Smooth muscle cell (in vitro differentiated cells): ENCODE data around the gene CD244. TPM values are rescaled to one million over a fixed set of nuclear protein-coding genes. Genes with fewer than 3 reads are reported as not detected.

Source experiments
- DNase-seq: peaks from one replicate; lab custom pipeline; 2025; ENCODE audit not compliant: unreplicated experiment; lab: John Stamatoyannopoulos, UW
- H2AFZ ChIP-seq: fragments of 200-600 bp; sonication (generic); 2 replicates; pipeline ENCODE4 v1.6.0; 2016; ENCODE audit warnings: antibody characterized with exemption, low read depth, mild to moderate bottlenecking
- H3F3A ChIP-seq: fragments of 200-600 bp; sonication (generic); 2 replicates; pipeline ENCODE4 v1.6.0; 2017; ENCODE audit warnings: antibody characterized with exemption, low read depth
- H3K27ac ChIP-seq: fragments of 200-600 bp; sonication (generic); 2 replicates; pipeline ENCODE4 v1.5.1; 2016; ENCODE audit warnings: low read depth, mild to moderate bottlenecking
- H3K27me3 ChIP-seq: fragments of 200-600 bp; sonication (generic); 2 replicates; pipeline ENCODE4 v1.6.1; 2016; ENCODE audit warnings: low read depth, mild to moderate bottlenecking
- H3K36me3 ChIP-seq: fragments of 200-600 bp; sonication (generic); 2 replicates; pipeline ENCODE4 v1.5.1; 2016; ENCODE audit warnings: low read depth
- H3K4me1 ChIP-seq: fragments of 200-600 bp; sonication (generic); 2 replicates; pipeline ENCODE4 v1.5.1; 2016; ENCODE audit warnings: low read depth
- H3K4me2 ChIP-seq: fragments of 200-600 bp; sonication (generic); 2 replicates; pipeline ENCODE4 v1.6.0; 2016; ENCODE audit warnings: mild to moderate bottlenecking
- H3K4me3 ChIP-seq: fragments of 200-600 bp; sonication (generic); 2 replicates; pipeline ENCODE4 v1.5.1; 2016; ENCODE audit warnings: mild to moderate bottlenecking
- H3K79me2 ChIP-seq: fragments of 200-600 bp; sonication (generic); 2 replicates; pipeline ENCODE4 v1.6.0; 2016; ENCODE audit warnings: low read depth, mild to moderate bottlenecking
- H3K9ac ChIP-seq: fragments of 200-600 bp; sonication (generic); 2 replicates; pipeline ENCODE4 v1.6.0; 2016; ENCODE audit warnings: low read depth
- H3K9me3 ChIP-seq: fragments of 200-600 bp; sonication (generic); replicated peaks from 2 replicates; pipeline ENCODE4 v1.5.1; 2016; ENCODE audit warnings: low read depth
- H4K20me1 ChIP-seq: fragments of 200-600 bp; sonication (generic); 2 replicates; pipeline ENCODE4 v1.6.0; 2016; ENCODE audit warnings: low read depth
- WGBS: methylation state at CpG from one replicate; pipeline ENCODE4 v1.1.7; 2016; ENCODE audit warnings: low lambda C conversion rate; 5-methylcytosine and 5-hydroxymethylcytosine counted together
- polyA plus RNA-seq: library from polyadenylated mRNA; unstranded; fragments of >200 nt; fragmentation: Nextera tagmentation; extraction: Ambion mirVana; gene quantifications from 2 replicates; pipeline ENCODE4 v1.2.1, GENCODE V29; 2016
- total RNA-seq: library from RNA; depleted of rRNA; stranded (reverse); fragments of >200 nt; gene quantifications from 2 replicates; pipeline ENCODE4 v1.2.3, GENCODE V29; 2014
- TF ChIP-seq, protein P1 (sequence below): fragments of 200-600 bp; sonication (generic); IDR thresholded peaks from 2 replicates; pipeline ENCODE4 v1.5.1; 2017; ENCODE audit warnings: borderline replicate concordance, mild to moderate bottlenecking, antibody characterized with exemption; ENCODE audit not compliant: insufficient read depth, poor library complexity, severe bottlenecking

The CD244 gene
- total and polyA plus RNA-seq, 2 experiments from 2014 or later = 0.99 TPM; not detected in 1

DNA sequence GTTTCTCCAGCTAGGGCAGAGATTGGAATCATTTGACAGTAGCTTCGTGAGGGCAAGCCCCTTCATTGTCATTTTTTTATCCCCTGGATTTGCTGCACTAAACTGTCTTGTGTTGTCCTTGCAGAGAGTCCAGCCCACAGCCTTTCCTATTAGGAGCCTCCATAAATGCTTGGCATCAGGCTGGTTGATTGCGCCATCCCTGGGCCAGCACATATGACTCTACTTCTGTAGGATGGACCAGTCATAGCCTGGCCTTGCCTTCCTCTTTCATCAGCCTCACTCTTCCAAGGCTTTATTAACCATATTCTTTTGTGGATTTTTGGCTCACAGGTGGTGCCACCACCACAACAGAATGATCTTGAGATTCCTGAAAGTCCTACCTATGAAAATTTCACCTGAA is 35.3 kb downstream of the CD244 start:
- no peaks in the 10 kb centered on the region for H3K27me3 ChIP-seq
- H3F3A ChIP-seq = no peaks in the 10 kb centered on the region
- no peaks in the 10 kb centered on the region for H3K9me3 ChIP-seq
- H3K36me3 ChIP-seq = no peaks in the 10 kb centered on the region
- no peak overlapping the region for H2AFZ ChIP-seq
- no peak for DNase-seq
- H3K4me3 ChIP-seq = no peak overlapping the region
- no peaks in the 10 kb centered on the region for H3K79me2 ChIP-seq
- no peak overlapping the region for H3K27ac ChIP-seq
- no peaks in the 10 kb centered on the region for H3K4me1 ChIP-seq
- 95% methylated on average over 2 of the region's 2 CpGs for WGBS
- H4K20me1 ChIP-seq = no peaks in the 10 kb centered on the region
- H3K9ac ChIP-seq = no peak overlapping the region
- no peak overlapping the region for H3K4me2 ChIP-seq
- TF ChIP-seq, protein P1, sequence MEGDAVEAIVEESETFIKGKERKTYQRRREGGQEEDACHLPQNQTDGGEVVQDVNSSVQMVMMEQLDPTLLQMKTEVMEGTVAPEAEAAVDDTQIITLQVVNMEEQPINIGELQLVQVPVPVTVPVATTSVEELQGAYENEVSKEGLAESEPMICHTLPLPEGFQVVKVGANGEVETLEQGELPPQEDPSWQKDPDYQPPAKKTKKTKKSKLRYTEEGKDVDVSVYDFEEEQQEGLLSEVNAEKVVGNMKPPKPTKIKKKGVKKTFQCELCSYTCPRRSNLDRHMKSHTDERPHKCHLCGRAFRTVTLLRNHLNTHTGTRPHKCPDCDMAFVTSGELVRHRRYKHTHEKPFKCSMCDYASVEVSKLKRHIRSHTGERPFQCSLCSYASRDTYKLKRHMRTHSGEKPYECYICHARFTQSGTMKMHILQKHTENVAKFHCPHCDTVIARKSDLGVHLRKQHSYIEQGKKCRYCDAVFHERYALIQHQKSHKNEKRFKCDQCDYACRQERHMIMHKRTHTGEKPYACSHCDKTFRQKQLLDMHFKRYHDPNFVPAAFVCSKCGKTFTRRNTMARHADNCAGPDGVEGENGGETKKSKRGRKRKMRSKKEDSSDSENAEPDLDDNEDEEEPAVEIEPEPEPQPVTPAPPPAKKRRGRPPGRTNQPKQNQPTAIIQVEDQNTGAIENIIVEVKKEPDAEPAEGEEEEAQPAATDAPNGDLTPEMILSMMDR = no peak

DNA sequence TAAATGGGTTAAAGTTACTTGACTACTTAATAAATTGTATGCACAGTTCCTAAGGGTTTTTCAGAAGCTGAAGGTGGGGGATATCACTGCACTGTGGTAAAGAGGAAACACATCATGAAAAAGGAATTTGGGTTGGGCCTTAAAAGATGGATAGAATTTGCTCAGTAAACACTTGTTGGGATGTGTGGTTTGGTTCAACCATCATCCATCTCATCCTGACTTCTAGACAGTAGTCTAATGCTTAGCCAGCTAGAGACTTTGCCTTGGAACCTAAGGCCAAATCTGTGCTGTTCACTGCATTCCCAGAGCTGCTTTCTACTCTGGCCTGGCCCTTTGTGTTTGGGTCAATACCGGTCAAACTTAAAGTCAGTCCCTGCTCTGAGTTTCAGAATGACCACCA is 36.1 kb downstream of the CD244 start:
- WGBS = 87% methylated on average over 1 of the region's 1 CpG

DNA sequence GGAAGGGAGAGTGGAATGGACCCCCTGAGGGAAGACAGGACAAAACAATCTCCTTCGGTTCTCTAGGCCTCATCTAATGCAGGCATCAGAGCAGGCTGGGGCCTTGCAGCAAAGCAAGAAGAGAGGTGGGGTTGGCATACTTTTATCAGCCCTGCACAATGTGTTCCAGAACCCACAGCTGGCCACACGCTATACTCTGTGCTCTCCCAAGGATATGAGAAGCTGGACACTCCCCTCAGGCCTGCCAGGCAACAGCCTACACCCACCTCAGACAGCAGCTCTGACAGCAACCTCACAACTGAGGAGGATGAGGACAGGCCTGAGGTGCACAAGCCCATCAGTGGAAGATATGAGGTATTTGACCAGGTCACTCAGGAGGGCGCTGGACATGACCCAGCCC is 39.4 kb downstream of the CD244 start:
- H3K79me2 ChIP-seq = no peaks in the 10 kb centered on the region
- no peaks in the 10 kb centered on the region for H3K27me3 ChIP-seq
- no peak overlapping the region for H3K9ac ChIP-seq
- H2AFZ ChIP-seq = no peak overlapping the region
- no peak overlapping the region for H3K27ac ChIP-seq
- no peak for DNase-seq
- H4K20me1 ChIP-seq = no peaks in the 10 kb centered on the region
- H3K4me1 ChIP-seq = peaks cover 1% of the 10 kb centered on the region
- H3K36me3 ChIP-seq = no peaks in the 10 kb centered on the region
- 84% methylated on average over 3 of the region's 3 CpGs for WGBS
- TF ChIP-seq, protein P1 = no peak
- no peak overlapping the region for H3K4me3 ChIP-seq
- H3K4me2 ChIP-seq = no peak overlapping the region
- no peaks in the 10 kb centered on the region for H3K9me3 ChIP-seq
- no peaks in the 10 kb centered on the region for H3F3A ChIP-seq

More for the DNA sequence above, 36.1 kb downstream of the CD244 start:
- Histone ChIP-seq H3K79me2 (no peaks in the 10 kb centered on the region), H3F3A (no peaks in the 10 kb centered on the region), H3K4me2 (no peak overlapping the region), H3K4me3 (no peak overlapping the region), H3K4me1 (no peaks in the 10 kb centered on the region), H4K20me1 (no peaks in the 10 kb centered on the region), H3K9me3 (no peaks in the 10 kb centered on the region), H3K36me3 (no peaks in the 10 kb centered on the region), H3K27ac (no peak overlapping the region), H2AFZ (no peak overlapping the region), H3K27me3 (no peaks in the 10 kb centered on the region), H3K9ac (no peak overlapping the region)
- DNase-seq = no peak
- TF ChIP-seq, protein P1 = no peak

DNA sequence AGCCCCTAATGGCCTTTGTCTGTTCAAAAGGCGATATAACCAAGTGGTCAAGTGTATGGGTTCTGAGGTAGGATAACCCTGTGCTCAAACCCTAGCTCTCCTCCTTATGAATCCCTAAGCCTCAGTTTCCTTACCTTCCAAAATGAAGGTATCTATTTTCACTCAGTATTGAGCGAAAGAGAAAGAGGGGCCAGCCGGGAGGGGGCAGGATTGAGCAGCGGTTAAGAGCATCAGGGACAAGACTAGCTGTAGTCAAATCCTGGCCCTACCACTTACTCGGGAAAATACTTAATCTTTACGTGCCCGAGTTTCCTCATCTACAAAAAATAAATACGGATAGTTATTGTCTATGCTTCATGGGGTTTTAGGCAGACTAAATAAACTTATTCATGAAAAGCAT is 41.1 kb downstream of the CD244 start:
- H3K9me3 ChIP-seq = no peaks in the 10 kb centered on the region
- TF ChIP-seq, protein P1 = no peak
- WGBS = 80% methylated on average over 8 of the region's 8 CpGs
- H3K9ac ChIP-seq = no peak overlapping the region
- no peaks in the 10 kb centered on the region for H3K79me2 ChIP-seq
- H3K4me1 ChIP-seq = peaks cover 6% of the 10 kb centered on the region
- H4K20me1 ChIP-seq = no peaks in the 10 kb centered on the region
- H3F3A ChIP-seq = no peaks in the 10 kb centered on the region
- DNase-seq = no peak
- no peak overlapping the region for H3K4me3 ChIP-seq
- H3K27me3 ChIP-seq = no peaks in the 10 kb centered on the region
- no peak overlapping the region for H2AFZ ChIP-seq
- no peaks in the 10 kb centered on the region for H3K36me3 ChIP-seq
- no peak overlapping the region for H3K27ac ChIP-seq
- no peak overlapping the region for H3K4me2 ChIP-seq
